Osteoblast (primary cell): Measurements from ENCODE around the gene KCNK17. TPM values are rescaled to one million over a fixed set of nuclear protein-coding genes. Genes with fewer than 3 reads are reported as not detected.

Experiments used
- DNase-seq: peaks from one replicate; pipeline ENCODE4 v3.0.0; 2011; ENCODE audit warnings: low spot score, mixed read lengths; ENCODE audit not compliant: insufficient read length; ENCODE audit errors: missing footprints
- H2AFZ ChIP-seq: 2 replicates; pipeline ENCODE4 v1.6.0; 2011; ENCODE audit warnings: mild to moderate bottlenecking, low read length
- H3K27ac ChIP-seq: 2 replicates; pipeline ENCODE4 v1.5.1; 2011; ENCODE audit warnings: mild to moderate bottlenecking, low read depth, low read length, moderate library complexity
- H3K27me3 ChIP-seq: 2 replicates; pipeline ENCODE4 v1.6.0; 2012; ENCODE audit warnings: mild to moderate bottlenecking, control low read depth, inconsistent platforms, low read length, moderate library complexity; ENCODE audit not compliant: insufficient read depth
- H3K36me3 ChIP-seq: 2 replicates; pipeline ENCODE4 v1.5.1; 2011; ENCODE audit warnings: mild to moderate bottlenecking, low read length, control low read depth, moderate library complexity; ENCODE audit not compliant: insufficient read depth
- H3K4me1 ChIP-seq: 2 replicates; pipeline ENCODE4 v1.5.1; 2011; ENCODE audit warnings: mild to moderate bottlenecking, low read length, control low read depth, moderate library complexity; ENCODE audit not compliant: insufficient read depth
- H3K4me2 ChIP-seq: 2 replicates; pipeline ENCODE4 v1.6.0; 2011; ENCODE audit warnings: mild to moderate bottlenecking, low read length; ENCODE audit not compliant: insufficient read depth
- H3K4me3 ChIP-seq: fragments of 200-600 bp; sonication (generic); 3 replicates; pipeline ENCODE4 v1.5.1; 2012; ENCODE audit warnings: mild to moderate bottlenecking, low read length, inconsistent platforms; ENCODE audit not compliant: insufficient read depth
- H3K79me2 ChIP-seq: 2 replicates; pipeline ENCODE4 v1.6.0; 2012; ENCODE audit warnings: mild to moderate bottlenecking, low read length, control low read depth, inconsistent platforms; ENCODE audit not compliant: insufficient read depth
- H3K9me3 ChIP-seq: 2 replicates; pipeline ENCODE4 v1.5.1; 2011; ENCODE audit warnings: low read depth, low read length, control low read depth
- H4K20me1 ChIP-seq: 2 replicates; pipeline ENCODE4 v1.6.0; 2012; ENCODE audit warnings: mild to moderate bottlenecking, low read length, control low read depth; ENCODE audit not compliant: insufficient read depth
- CTCF ChIP-seq: IDR thresholded peaks from 2 replicates; pipeline ENCODE4 v1.5.1; 2011; ENCODE audit warnings: mild to moderate bottlenecking, low read depth, low read length, moderate library complexity; ENCODE audit errors: extremely low read depth
- total RNA-seq: library from RNA; depleted of rRNA; stranded (reverse); fragments of >200 nt; gene quantifications from 2 replicates; pipeline ENCODE4 v1.2.3, GENCODE V29; 2012

The KCNK17 gene
- total RNA-seq, 1 donor, result not detected

DNA sequence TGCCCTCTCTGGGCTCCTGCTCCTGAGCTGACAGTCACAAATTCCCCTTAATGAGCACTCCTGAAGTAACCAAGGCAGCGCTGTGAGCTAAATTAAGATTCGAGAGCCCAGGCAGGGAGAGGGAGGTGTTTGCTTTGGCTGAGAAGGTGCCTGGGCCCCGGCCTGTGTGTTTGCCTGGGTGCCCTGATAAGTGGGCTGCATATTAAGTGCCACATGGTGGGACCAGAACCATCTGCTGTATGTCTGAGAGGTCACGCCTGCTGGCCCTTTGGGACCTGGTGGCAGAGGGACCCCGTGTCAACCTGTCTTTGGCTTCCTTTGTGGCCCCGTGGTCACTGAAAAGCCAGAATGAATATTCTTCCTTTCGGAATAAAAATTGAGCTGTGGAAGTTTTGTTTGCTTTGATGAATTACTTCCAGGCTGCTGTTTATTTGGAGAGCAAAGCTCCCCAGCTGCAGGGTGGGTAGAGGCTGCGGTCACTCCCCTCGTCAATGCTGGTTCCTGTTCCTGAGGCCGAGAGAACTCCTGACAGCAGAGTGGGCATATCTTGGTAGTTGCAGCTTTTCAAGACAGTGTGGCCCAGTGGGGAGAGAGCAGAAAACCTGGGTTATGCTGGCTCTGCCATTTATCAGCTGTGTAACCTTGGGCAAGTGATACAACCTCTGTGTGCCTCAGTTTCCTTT lies 25.8 kb upstream of the KCNK17 start:
- DNase-seq, result peak; percentile 60
- Histone ChIP-seq H2AFZ (no peak overlapping the region), H3K4me2 (no peak overlapping the region), H3K79me2 (no peaks in the 10 kb centered on the region), H4K20me1 (no peaks in the 10 kb centered on the region), H3K4me3 (no peak overlapping the region), H3K27ac (no peak overlapping the region), H3K9me3 (no peaks in the 10 kb centered on the region), H3K4me1 (no peaks in the 10 kb centered on the region), H3K27me3 (peaks cover 7% of the 10 kb centered on the region), H3K36me3 (no peaks in the 10 kb centered on the region)
- TF ChIP-seq CTCF, result no peak

DNA sequence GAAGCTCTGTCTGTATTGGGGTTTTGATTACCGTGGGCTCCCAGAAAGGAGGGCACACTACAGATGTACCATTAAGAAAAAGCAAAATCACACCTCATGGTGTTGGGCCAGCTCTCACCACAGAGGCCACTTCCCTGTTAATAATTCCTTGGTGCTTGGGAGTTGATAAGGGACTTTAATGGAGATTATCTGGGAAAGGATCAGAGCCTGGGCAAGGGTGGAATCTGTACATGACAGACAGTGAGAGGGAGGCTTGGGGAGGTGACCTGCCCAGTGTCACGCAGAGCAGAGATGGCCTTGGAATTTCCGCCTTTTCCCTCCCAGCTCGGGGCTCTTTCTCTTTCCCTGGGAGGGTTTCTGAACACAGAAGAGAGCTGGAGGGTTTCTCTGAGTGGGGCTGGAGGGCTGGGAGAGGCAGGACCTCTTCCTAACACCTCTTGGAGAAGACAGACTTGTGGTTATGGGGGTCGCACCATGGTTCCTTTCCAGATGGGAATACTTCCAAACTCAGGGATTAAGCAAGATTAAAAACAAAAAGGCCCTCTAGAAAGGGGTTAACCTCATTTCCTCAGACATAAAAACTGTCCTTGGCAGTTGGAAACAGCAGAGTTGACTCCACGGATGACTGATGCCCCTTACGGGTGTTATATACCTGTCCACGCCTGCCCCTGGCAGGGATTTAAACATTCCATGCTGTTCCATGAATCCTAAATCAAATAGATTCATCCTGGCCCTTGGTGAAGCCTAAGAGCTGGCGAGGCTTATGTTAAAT lies 25.1 kb upstream of the KCNK17 start:
- H2AFZ ChIP-seq, result no peak overlapping the region
- no peak overlapping the region for H3K27ac ChIP-seq
- TF ChIP-seq CTCF, result no peak
- no peaks in the 10 kb centered on the region for H3K9me3 ChIP-seq
- no peaks in the 10 kb centered on the region for H3K36me3 ChIP-seq
- H4K20me1 ChIP-seq, result no peaks in the 10 kb centered on the region
- H3K79me2 ChIP-seq, result no peaks in the 10 kb centered on the region
- no peaks in the 10 kb centered on the region for H3K4me1 ChIP-seq
- H3K27me3 ChIP-seq, result peaks cover 7% of the 10 kb centered on the region
- peak; percentile 61 for DNase-seq
- H3K4me3 ChIP-seq, result no peak overlapping the region
- H3K4me2 ChIP-seq, result no peak overlapping the region

DNA sequence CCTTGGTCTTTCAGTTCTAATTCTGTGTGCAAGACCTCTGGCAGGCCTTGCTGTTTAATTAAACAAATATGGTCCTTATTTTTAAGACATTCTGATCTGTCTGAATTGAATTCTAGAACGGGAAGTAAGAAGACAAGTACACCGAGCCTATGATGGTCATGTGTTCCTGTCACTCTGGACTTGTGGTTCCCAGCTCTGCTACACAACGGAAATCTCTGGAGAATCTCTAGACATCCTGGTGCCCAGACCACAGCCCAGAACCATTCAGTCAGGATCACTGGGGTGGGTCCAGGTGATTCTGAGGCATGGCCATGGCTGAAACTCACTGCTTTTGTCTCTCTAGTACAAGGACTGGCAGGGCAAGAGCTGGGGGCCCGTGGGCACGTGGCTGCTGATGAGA lies 24.2 kb upstream of the KCNK17 start:
- H3K79me2 ChIP-seq, result no peaks in the 10 kb centered on the region
- H3K4me2 ChIP-seq, result no peak overlapping the region
- H4K20me1 ChIP-seq, result no peaks in the 10 kb centered on the region
- H3K36me3 ChIP-seq, result no peaks in the 10 kb centered on the region
- H3K9me3 ChIP-seq, result no peaks in the 10 kb centered on the region
- no peak overlapping the region for H3K4me3 ChIP-seq
- no peaks in the 10 kb centered on the region for H3K4me1 ChIP-seq
- TF ChIP-seq CTCF, result no peak
- no peak overlapping the region for H2AFZ ChIP-seq
- H3K27ac ChIP-seq, result no peak overlapping the region
- peak; percentile 71 for DNase-seq
- H3K27me3 ChIP-seq, result peaks cover 7% of the 10 kb centered on the region

GRCh38 chr6:39335780-39336545 lies 21.7 kb upstream of the KCNK17 start:
- H3K4me1 ChIP-seq, result no peaks in the 10 kb centered on the region
- no peak for TF ChIP-seq CTCF
- no peaks in the 10 kb centered on the region for H3K9me3 ChIP-seq
- no peaks in the 10 kb centered on the region for H3K79me2 ChIP-seq
- peak; percentile 84 for DNase-seq
- H3K4me3 ChIP-seq, result no peak overlapping the region
- H3K36me3 ChIP-seq, result no peaks in the 10 kb centered on the region
- no peak overlapping the region for H2AFZ ChIP-seq
- no peak overlapping the region for H3K4me2 ChIP-seq
- no peak overlapping the region for H3K27ac ChIP-seq
- H4K20me1 ChIP-seq, result no peaks in the 10 kb centered on the region
- peaks cover 7% of the 10 kb centered on the region for H3K27me3 ChIP-seq
